GM12865 (cell line): ENCODE results near the gene FMR1.

ENCODE experiments used
- DNase-seq: peaks from one replicate; pipeline ENCODE4 v3.0.0; 2010; ENCODE audit warnings: low read depth
- H3K4me3 ChIP-seq: 2 replicates; pipeline ENCODE4 v1.5.1; 2011; ENCODE audit warnings: mild to moderate bottlenecking, low read depth, low read length, control low read depth
- CTCF ChIP-seq: IDR thresholded peaks from 2 replicates; pipeline ENCODE4 v1.5.1; 2011; ENCODE audit warnings: low read length, control low read depth, low read depth, inconsistent platforms; ENCODE audit not compliant: insufficient read depth; ENCODE audit errors: missing control alignments

FMR1 gene

GRCh38 chrX:147960722-147961121 is 49.0 kb downstream of the FMR1 start:
- no peak for TF ChIP-seq CTCF
- DNase-seq: no peak
- H3K4me3 ChIP-seq: no peak overlapping the region

- no peak overlapping the region for H3K4me3 ChIP-seq
- no peak for DNase-seq
- no peak for TF ChIP-seq CTCF
Measured at GRCh38 chrX:147962476-147962875, 50.8 kb downstream of the FMR1 start.

DNA sequence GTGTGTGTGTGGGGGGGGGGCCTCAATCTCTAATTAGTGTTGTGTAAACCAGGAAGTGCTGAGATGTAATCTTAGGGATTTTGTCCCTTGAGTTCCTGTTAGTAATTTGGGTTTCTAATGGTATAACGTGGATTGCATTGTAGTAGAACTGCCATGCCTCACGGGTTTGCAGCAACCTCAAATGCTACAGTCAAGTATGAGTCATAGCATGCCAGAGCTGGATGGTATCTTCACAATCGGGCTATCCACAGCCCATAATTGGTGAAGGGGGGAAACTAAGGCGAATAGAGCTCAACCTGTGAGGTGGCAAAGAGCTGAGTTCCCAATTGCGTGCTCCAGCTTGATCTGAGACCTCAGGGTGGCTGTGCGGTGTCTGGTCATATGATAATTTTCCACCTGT is 67.2 kb downstream of the FMR1 start:
- DNase-seq: no peak
- TF ChIP-seq CTCF: no peak
- no peak overlapping the region for H3K4me3 ChIP-seq

- DNase-seq: no peak
- no peak for TF ChIP-seq CTCF
- no peak within 1 kb of the TSS for H3K4me3 ChIP-seq
Measured at GRCh38 chrX:147981038-147981752, 69.5 kb downstream of the FMR1 start, which contains the start of gene FMR1NB. TSS of gene FMR1NB (plus strand) at chrX:147981337. CDS start at chrX:147981403, 66 bp downstream.
